ENCODE data around the gene PTAFR.

PTAFR gene

GRCh38 chr1:28178690-28179485 is 2.4 kb upstream of the PTAFR start:
- Histone ChIP-seq H3K79me2 (ENCODE audit: low read length) (no peaks in the 10 kb centered on the region), H3K4me1 (ENCODE audit: low read length) (0 out of 2 replicates have a peak, but pooled peaks cover 1% of the 10 kb centered on the region), H3K9me2 (replicated peaks; ENCODE audit: insufficient read depth, low read length) (no peaks in the 10 kb centered on the region), H2AFZ (ENCODE audit: low read length) (no peak overlapping the region), H3K9me3 (replicated peaks; ENCODE audit: insufficient read depth, low read length) (no peaks in the 10 kb centered on the region), H3K4me2 (ENCODE audit: low read depth, low read length) (no peak overlapping the region), H4K20me1 (ENCODE audit: insufficient read depth, low read length) (no peaks in the 10 kb centered on the region), H3K4me3 (ENCODE audit: low read length) (no peak overlapping the region), H3K27ac (ENCODE audit: low read length) (no peak overlapping the region), H3K9ac (ENCODE audit: low read length) (no peak overlapping the region), H3F3A (ENCODE audit: insufficient read depth, low read length) (no peaks in the 10 kb centered on the region), H3K36me3 (replicated peaks; ENCODE audit: insufficient read depth, low read length) (no peaks in the 10 kb centered on the region), H3K27me3 (replicated peaks; ENCODE audit: insufficient read depth, low read length) (no peaks in the 10 kb centered on the region)
- no peak for DNase-seq
- no peak for TF ChIP-seq CTCF (IDR thresholded peaks at IDR 0.05; ENCODE audit: low read length)
- TF ChIP-seq EZH2 (optimal IDR thresholded peaks at IDR 0.05; ENCODE audit: low read depth, low read length) = no peak
- no peak for TF ChIP-seq EZH2phosphoT487 (IDR thresholded peaks at IDR 0.05; ENCODE audit: low read length)

- Histone ChIP-seq H3K9me3 (replicated peaks; ENCODE audit: insufficient read depth, low read length) (no peaks in the 10 kb centered on the region), H3F3A (ENCODE audit: insufficient read depth, low read length) (peaks cover 17% of the 10 kb centered on the region), H3K27me3 (replicated peaks; ENCODE audit: insufficient read depth, low read length) (no peaks in the 10 kb centered on the region), H3K27ac (ENCODE audit: low read length) (no peak overlapping the region), H3K4me2 (ENCODE audit: low read depth, low read length) (no peak overlapping the region), H3K4me1 (ENCODE audit: low read length) (peaks cover 25% of the 10 kb centered on the region), H4K20me1 (ENCODE audit: insufficient read depth, low read length) (no peaks in the 10 kb centered on the region), H3K9me2 (replicated peaks; ENCODE audit: insufficient read depth, low read length) (no peaks in the 10 kb centered on the region), H3K4me3 (ENCODE audit: low read length) (no peak overlapping the region), H3K79me2 (ENCODE audit: low read length) (no peaks in the 10 kb centered on the region), H3K9ac (ENCODE audit: low read length) (no peak overlapping the region), H2AFZ (ENCODE audit: low read length) (no peak overlapping the region), H3K36me3 (replicated peaks; ENCODE audit: insufficient read depth, low read length) (no peaks in the 10 kb centered on the region)
- DNase-seq = no peak
- TF ChIP-seq EZH2phosphoT487 (IDR thresholded peaks at IDR 0.05; ENCODE audit: low read length) = no peak
- no peak for TF ChIP-seq EZH2 (optimal IDR thresholded peaks at IDR 0.05; ENCODE audit: low read depth, low read length)
- no peak for TF ChIP-seq CTCF (IDR thresholded peaks at IDR 0.05; ENCODE audit: low read length)
Measured at GRCh38 chr1:28175955-28176485, 470 bp downstream of the PTAFR start.

GRCh38 chr1:28173980-28174297 is 2.6 kb downstream of the PTAFR start:
- H3K36me3 ChIP-seq (replicated peaks; ENCODE audit: insufficient read depth, low read length) = no peaks in the 10 kb centered on the region
- no peak overlapping the region for H3K27ac ChIP-seq (ENCODE audit: low read length)
- peaks cover 23% of the 10 kb centered on the region for H3F3A ChIP-seq (ENCODE audit: insufficient read depth, low read length)
- no peak overlapping the region for H3K4me3 ChIP-seq (ENCODE audit: low read length)
- no peak overlapping the region for H2AFZ ChIP-seq (ENCODE audit: low read length)
- H4K20me1 ChIP-seq (ENCODE audit: insufficient read depth, low read length) = no peaks in the 10 kb centered on the region
- H3K27me3 ChIP-seq (replicated peaks; ENCODE audit: insufficient read depth, low read length) = no peaks in the 10 kb centered on the region
- H3K4me1 ChIP-seq (ENCODE audit: low read length) = peaks cover 35% of the 10 kb centered on the region
- no peak overlapping the region for H3K9ac ChIP-seq (ENCODE audit: low read length)
- TF ChIP-seq EZH2phosphoT487 (IDR thresholded peaks at IDR 0.05; ENCODE audit: low read length) (no peak), EZH2 (optimal IDR thresholded peaks at IDR 0.05; ENCODE audit: low read depth, low read length) (no peak), CTCF (IDR thresholded peaks at IDR 0.05; ENCODE audit: low read length) (no peak)
- H3K9me2 ChIP-seq (replicated peaks; ENCODE audit: insufficient read depth, low read length) = no peaks in the 10 kb centered on the region
- no peaks in the 10 kb centered on the region for H3K9me3 ChIP-seq (replicated peaks; ENCODE audit: insufficient read depth, low read length)
- H3K79me2 ChIP-seq (ENCODE audit: low read length) = no peaks in the 10 kb centered on the region
- no peak overlapping the region for H3K4me2 ChIP-seq (ENCODE audit: low read depth, low read length)
- no peak for DNase-seq
